ENCODE measurements around the gene R3HDM4. TPM values are rescaled to one million over a fixed set of nuclear protein-coding genes. Genes with fewer than 3 reads are reported as not detected.

Gene R3HDM4
- total and polyA plus RNA-seq, 9 of the 15 experiments (the other 6 are each of a cell fraction or from before 2014, with no cell fraction given) = 3.2 to 154 (median 59.0) TPM

- TF ChIP-seq NCOA4 (IDR thresholded peaks at IDR 0.05; ENCODE audit: partially characterized antibody) (no peak), SIX5 (IDR thresholded peaks at IDR 0.05; ENCODE audit: borderline replicate concordance in 1 of 2, insufficient read depth in 1 of 2, low read depth in 1 of 2, low read length in 2 of 2) (no peak), ZNF407 (IDR thresholded peaks at IDR 0.05; ENCODE audit: low read depth) (no peak), BRCA1 (IDR thresholded peaks at IDR 0.05) (no peak), BRCA1 (CRISPR knock-in tag; IDR thresholded peaks at IDR 0.05) (no peak), KAT2B (IDR thresholded peaks at IDR 0.05; ENCODE audit: low read depth, low read length) (no peak), HMGN3 (IDR thresholded peaks at IDR 0.05; ENCODE audit: borderline replicate concordance, extremely low read depth, insufficient read length, low read depth, low read length) (no peak), RB1 (IDR thresholded peaks at IDR 0.05; ENCODE audit: low read depth) (0 out of 2 replicates have a peak, but pooled peaks have one; percentile 5), ZNF282 (CRISPR knock-in tag; IDR thresholded peaks at IDR 0.05) (no peak), THRAP3 (IDR thresholded peaks at IDR 0.05; ENCODE audit: borderline replicate concordance) (peak; percentile 69), SMAD1 (IDR thresholded peaks at IDR 0.05; ENCODE audit: low read depth, low read length, partially characterized antibody) (peak; percentile 24), ZNF561 (CRISPR knock-in tag; conservative IDR thresholded peaks at IDR 0.05) (no peak), ZBTB12 (CRISPR knock-in tag; IDR thresholded peaks at IDR 0.05) (no peak), CBFA2T3 (IDR thresholded peaks at IDR 0.05) (no peak), FOSL1 (tag; conservative IDR thresholded peaks at IDR 0.05) (no peak), SMAD3 (CRISPR knock-in tag; conservative IDR thresholded peaks at IDR 0.05) (no peak), BDP1 (IDR thresholded peaks at IDR 0.05; ENCODE audit: insufficient read depth, insufficient read length) (no peak), ZNF165 (CRISPR knock-in tag; IDR thresholded peaks at IDR 0.05; ENCODE audit: borderline replicate concordance) (no peak), HNRNPLL (IDR thresholded peaks at IDR 0.05; ENCODE audit: low read depth, low read length, poor library complexity, severe bottlenecking) (no peak), POLR2AphosphoS5 (IDR thresholded peaks at IDR 0.05; ENCODE audit: control insufficient read depth, insufficient read depth, low read depth, low read length) (no peak)
These were observed 1.6 kb downstream of the R3HDM4 start (continued) for GRCh38 chr19:911197-912033.

Measured in K562 (cell line).